ENCODE measurements around the gene WIPF3. TPM values are rescaled to one million over a fixed set of nuclear protein-coding genes. Genes with fewer than 3 reads are reported as not detected.

Gene WIPF3
- total RNA-seq, 2 donors from 2014 or later = 1.6 to 2.3 TPM

DNA sequence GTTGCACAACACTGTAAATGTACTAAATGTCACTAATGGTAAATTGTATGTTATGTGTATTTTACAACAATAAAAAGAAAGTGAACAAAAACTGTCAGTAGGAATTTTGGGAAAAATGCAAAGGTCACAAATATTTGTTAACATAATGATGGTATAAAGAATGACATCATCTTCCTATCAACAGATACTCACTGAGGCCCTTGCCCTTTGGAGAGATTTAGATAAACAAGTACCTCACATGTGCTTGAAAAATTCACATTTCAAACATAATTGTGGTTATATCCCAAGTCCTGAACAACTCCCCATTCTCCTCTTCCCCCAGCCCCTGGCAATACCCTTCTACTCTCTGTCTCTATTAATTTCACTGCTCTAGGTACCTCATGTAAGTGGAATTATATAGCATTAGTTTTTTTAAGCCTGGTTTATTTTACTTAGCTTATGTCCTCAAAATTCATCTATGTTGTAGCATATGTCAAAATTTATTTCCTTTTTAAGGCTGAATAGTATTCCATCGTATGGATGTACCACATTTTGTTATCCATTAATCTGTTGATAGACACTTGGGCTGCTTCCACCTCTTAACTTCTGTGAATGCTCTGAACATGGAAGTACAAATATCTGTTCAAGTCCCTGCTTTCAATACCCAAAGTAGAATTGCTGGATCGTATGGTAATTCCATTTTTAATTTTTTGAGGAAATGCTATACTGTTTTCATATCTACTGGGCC is 90.5 kb downstream of the WIPF3 start:
- Histone ChIP-seq H3K4me1 (no peaks in the 10 kb centered on the region), H3K9me3 (no peaks in the 10 kb centered on the region), H3K4me3 (no peak overlapping the region), H3K36me3 (no peaks in the 10 kb centered on the region), H3K9ac (ENCODE audit: low read depth in 2 of 2, low read length in 2 of 2) (no peak overlapping the region), H3K27ac (no peak overlapping the region), H3K27me3 (no peaks in the 10 kb centered on the region)
- intact Hi-C loops (cut with DNase I) = no loop called here
- TF ChIP-seq, protein P1, sequence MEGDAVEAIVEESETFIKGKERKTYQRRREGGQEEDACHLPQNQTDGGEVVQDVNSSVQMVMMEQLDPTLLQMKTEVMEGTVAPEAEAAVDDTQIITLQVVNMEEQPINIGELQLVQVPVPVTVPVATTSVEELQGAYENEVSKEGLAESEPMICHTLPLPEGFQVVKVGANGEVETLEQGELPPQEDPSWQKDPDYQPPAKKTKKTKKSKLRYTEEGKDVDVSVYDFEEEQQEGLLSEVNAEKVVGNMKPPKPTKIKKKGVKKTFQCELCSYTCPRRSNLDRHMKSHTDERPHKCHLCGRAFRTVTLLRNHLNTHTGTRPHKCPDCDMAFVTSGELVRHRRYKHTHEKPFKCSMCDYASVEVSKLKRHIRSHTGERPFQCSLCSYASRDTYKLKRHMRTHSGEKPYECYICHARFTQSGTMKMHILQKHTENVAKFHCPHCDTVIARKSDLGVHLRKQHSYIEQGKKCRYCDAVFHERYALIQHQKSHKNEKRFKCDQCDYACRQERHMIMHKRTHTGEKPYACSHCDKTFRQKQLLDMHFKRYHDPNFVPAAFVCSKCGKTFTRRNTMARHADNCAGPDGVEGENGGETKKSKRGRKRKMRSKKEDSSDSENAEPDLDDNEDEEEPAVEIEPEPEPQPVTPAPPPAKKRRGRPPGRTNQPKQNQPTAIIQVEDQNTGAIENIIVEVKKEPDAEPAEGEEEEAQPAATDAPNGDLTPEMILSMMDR (IDR thresholded peaks at IDR 0.05) = no peak
- DNase-seq = no peak

DNA sequence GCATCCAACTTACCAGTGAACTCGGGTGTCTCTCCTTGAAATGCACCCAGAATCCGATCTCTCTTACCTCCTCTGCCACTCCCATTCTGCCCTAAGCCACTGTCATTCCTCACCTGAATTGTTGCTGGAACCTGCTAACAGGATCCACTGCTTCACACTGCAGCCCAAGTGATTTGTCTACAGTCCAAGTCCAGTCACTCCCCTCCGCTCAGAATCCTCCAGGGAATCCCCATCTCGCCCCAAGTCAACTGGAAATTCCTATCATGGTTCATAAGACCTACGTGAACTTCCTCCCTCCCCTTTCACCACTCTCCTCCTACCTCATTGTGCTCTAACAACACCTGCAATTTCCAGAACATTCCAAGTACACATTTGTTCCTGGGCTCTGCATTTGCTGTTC is 92.0 kb downstream of the WIPF3 start:
- Histone ChIP-seq H3K36me3 (no peaks in the 10 kb centered on the region), H3K4me3 (no peak overlapping the region), H3K27me3 (no peaks in the 10 kb centered on the region), H3K27ac (no peak overlapping the region), H3K4me1 (no peaks in the 10 kb centered on the region), H3K9me3 (no peaks in the 10 kb centered on the region), H3K9ac (ENCODE audit: low read depth in 2 of 2, low read length in 2 of 2) (no peak overlapping the region)
- no peak for DNase-seq
- TF ChIP-seq, protein P1 (IDR thresholded peaks at IDR 0.05) = no peak
- intact Hi-C loops (cut with DNase I) = no loop called here

DNA sequence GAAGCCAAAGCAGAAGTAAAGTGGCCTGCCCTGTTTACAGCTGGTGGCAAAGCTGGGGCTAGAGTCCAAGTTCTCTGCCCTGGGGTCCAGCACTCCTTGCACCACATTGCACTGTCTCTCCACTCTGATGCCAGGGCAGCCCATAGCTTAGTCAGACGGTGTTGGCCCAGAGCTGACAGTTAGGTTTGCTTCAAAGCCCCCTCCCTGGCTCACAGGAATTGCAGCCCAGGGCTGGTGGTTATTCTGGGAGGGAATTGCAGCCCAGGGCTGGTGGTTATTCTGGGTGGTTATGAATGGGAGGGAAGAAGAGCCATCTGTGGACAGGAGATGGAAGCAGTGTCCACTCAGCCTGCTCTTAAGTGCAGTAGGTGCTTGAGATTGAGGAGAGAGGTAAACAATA is 94.4 kb downstream of the WIPF3 start:
- H3K4me3 ChIP-seq = no peak overlapping the region
- DNase-seq = no peak
- H3K27me3 ChIP-seq = no peaks in the 10 kb centered on the region
- intact Hi-C loops (cut with DNase I) = no loop called here
- no peak overlapping the region for H3K27ac ChIP-seq
- H3K4me1 ChIP-seq = no peaks in the 10 kb centered on the region
- H3K9ac ChIP-seq (ENCODE audit: low read depth in 2 of 2, low read length in 2 of 2) = no peak overlapping the region
- no peaks in the 10 kb centered on the region for H3K9me3 ChIP-seq
- no peaks in the 10 kb centered on the region for H3K36me3 ChIP-seq
- TF ChIP-seq, protein P1 (IDR thresholded peaks at IDR 0.05) = no peak

DNA sequence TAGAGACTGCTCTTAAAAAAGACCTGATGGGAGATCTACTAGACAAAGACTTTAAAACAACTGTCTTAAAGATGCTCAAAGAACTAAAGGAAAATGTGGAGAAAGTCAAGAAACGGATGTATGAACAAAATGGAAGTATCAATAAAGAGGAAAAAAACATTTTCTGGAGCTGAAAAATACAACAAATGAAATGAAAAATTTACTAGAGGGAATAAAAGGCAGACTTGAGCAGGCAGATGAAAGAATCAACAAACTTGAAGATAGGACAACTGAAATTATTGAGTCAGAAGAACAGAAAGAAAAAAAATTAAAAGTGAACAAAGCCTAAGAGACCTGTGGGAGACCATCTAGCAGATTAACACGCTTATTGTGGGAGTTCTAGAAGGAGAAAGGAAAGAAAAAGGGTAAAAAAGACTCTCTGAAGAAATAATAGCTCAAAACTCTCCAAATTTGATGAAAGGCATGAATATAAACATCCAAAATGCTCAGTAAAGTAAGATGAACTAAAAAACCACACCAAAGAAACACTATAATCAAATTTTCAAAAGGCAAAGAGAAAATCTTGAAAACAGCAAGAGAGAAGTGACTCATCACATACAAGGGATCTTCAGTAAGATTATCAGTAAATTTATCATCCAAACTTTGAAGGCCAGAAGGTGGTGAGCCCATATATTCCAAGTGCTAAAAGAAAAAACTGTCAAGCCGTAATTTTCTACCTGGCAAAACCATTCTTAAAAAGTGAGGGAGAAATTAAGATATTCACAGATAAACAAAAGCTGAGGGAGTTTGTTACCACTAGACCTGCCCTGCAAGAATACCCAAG is 100.1 kb downstream of the WIPF3 start:
- TF ChIP-seq, protein P1 (IDR thresholded peaks at IDR 0.05) = no peak
- no peak for DNase-seq
- intact Hi-C loops (cut with DNase I) = no loop called here

DNA sequence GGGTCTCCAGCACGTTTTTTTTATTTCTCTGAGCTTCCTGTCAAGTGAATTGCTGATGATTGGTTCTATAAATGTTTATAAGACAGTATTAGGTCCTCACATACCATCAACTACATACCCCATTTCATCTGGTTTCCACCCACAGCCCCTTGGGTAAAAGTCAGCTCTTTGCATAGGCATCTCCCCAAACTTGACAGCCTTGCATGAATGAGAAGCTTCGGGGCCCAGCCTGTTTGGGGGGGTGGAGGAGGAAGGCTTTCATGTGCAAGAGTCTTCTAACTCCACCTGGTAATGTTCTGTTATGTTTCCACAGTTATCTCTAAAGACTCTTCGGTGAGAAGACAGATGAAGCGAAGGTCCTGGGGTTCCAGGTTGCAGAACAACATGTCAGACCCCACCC is 107.9 kb downstream of the WIPF3 start:
- no peak overlapping the region for H3K9ac ChIP-seq (ENCODE audit: low read depth in 2 of 2, low read length in 2 of 2)
- H3K27me3 ChIP-seq = no peaks in the 10 kb centered on the region
- no peaks in the 10 kb centered on the region for H3K4me1 ChIP-seq
- intact Hi-C loops (cut with DNase I) = no loop called here
- no peaks in the 10 kb centered on the region for H3K36me3 ChIP-seq
- no peak overlapping the region for H3K27ac ChIP-seq
- DNase-seq = no peak
- TF ChIP-seq, protein P1 (IDR thresholded peaks at IDR 0.05) = no peak
- no peaks in the 10 kb centered on the region for H3K9me3 ChIP-seq
- H3K4me3 ChIP-seq = no peak overlapping the region

More for the DNA sequence above, 100.1 kb downstream of the WIPF3 start:
- no peaks in the 10 kb centered on the region for H3K4me1 ChIP-seq
- no peak overlapping the region for H3K4me3 ChIP-seq
- no peaks in the 10 kb centered on the region for H3K36me3 ChIP-seq
- no peaks in the 10 kb centered on the region for H3K9me3 ChIP-seq
- H3K27ac ChIP-seq = no peak overlapping the region
- no peaks in the 10 kb centered on the region for H3K27me3 ChIP-seq
- H3K9ac ChIP-seq (ENCODE audit: low read depth in 2 of 2, low read length in 2 of 2) = no peak overlapping the region
